GM12801 (cell line): ENCODE data around the gene GABRB1.

Experiments used
- CTCF ChIP-seq: IDR thresholded peaks from one replicate; pipeline ENCODE4 v1.5.1; 2011; ENCODE audit warnings: control low read depth; ENCODE audit not compliant: insufficient read length; ENCODE audit errors: extremely low read depth

GABRB1 gene

GRCh38 chr4:47031011-47031678 lies at the start of gene GABRB1:
TSS of gene GABRB1 (plus strand) at chr4:47031567.
- TF ChIP-seq CTCF: no peak

- TF ChIP-seq CTCF: no peak
These were observed 46.6 kb upstream of the GABRB1 start for GRCh38 chr4:46984781-46985180.

- TF ChIP-seq CTCF: no peak
These were observed 44.3 kb upstream of the GABRB1 start for GRCh38 chr4:46986922-46987638.

GRCh38 chr4:46992338-46992737 lies 39.0 kb upstream of the GABRB1 start:
- no peak for TF ChIP-seq CTCF

GRCh38 chr4:46993075-46994006 lies 38.0 kb upstream of the GABRB1 start, which contains the start of gene GABRA4:
TSS of gene GABRA4 (minus strand) at chr4:46993581. CDS start at chr4:46993424, 157 bp downstream.
- TF ChIP-seq CTCF: no peak

GRCh38 chr4:46994007-46994405 lies 37.4 kb upstream of the GABRB1 start:
- TF ChIP-seq CTCF: no peak

GRCh38 chr4:46999566-46999965 lies 31.8 kb upstream of the GABRB1 start:
- TF ChIP-seq CTCF: no peak
